Measurements from ENCODE around the gene BORA. TPM values are rescaled to one million over a fixed set of nuclear protein-coding genes. Genes with fewer than 3 reads are reported as not detected.

The BORA gene
- total and polyA plus RNA-seq, 2 experiments from 2014 or later = 12.0 to 23.9 TPM

DNA sequence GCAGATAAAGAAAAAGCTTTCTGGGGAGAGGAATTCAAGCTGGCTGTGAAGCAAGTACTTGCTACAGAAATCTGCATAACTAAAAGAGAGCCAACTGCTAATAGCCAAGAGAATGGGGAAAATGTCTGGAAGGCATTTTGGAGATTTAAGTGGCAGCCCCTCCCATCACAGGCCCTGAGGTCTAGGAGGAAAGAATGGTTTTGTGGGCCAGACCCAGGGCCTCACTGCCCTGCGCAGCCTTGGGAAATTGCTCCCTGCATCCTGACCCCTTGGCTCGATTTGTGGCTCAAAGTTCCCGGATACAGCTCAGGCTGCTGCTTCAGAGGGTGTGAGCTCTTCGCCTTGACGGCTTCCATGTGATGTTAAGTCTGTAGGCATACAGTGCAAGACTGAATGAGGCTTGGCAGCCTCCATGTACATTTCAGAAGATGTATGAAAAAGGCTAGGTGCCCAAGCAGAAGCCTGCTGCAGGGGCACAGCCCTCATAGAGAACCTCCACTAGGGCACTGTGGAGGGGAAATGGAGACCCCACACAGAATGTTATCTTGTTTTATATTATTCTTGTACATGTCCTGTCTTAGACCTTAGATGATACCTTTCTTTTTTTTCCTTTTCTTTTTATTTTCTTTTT is 34.7 kb upstream of the BORA start:
- no peak for TF ChIP-seq ZNF331 (CRISPR knock-in tag; IDR thresholded peaks at IDR 0.05; ENCODE audit: low read depth)
- TF ChIP-seq, protein P1, sequence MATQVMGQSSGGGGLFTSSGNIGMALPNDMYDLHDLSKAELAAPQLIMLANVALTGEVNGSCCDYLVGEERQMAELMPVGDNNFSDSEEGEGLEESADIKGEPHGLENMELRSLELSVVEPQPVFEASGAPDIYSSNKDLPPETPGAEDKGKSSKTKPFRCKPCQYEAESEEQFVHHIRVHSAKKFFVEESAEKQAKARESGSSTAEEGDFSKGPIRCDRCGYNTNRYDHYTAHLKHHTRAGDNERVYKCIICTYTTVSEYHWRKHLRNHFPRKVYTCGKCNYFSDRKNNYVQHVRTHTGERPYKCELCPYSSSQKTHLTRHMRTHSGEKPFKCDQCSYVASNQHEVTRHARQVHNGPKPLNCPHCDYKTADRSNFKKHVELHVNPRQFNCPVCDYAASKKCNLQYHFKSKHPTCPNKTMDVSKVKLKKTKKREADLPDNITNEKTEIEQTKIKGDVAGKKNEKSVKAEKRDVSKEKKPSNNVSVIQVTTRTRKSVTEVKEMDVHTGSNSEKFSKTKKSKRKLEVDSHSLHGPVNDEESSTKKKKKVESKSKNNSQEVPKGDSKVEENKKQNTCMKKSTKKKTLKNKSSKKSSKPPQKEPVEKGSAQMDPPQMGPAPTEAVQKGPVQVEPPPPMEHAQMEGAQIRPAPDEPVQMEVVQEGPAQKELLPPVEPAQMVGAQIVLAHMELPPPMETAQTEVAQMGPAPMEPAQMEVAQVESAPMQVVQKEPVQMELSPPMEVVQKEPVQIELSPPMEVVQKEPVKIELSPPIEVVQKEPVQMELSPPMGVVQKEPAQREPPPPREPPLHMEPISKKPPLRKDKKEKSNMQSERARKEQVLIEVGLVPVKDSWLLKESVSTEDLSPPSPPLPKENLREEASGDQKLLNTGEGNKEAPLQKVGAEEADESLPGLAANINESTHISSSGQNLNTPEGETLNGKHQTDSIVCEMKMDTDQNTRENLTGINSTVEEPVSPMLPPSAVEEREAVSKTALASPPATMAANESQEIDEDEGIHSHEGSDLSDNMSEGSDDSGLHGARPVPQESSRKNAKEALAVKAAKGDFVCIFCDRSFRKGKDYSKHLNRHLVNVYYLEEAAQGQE (IDR thresholded peaks at IDR 0.05; ENCODE audit: unreplicated experiment) = no peak
- no peak for TF ChIP-seq CREB1 (CRISPR knock-in tag; IDR thresholded peaks at IDR 0.05; ENCODE audit: low read depth)
- TF ChIP-seq STAT1 (IDR thresholded peaks at IDR 0.05; ENCODE audit: unreplicated experiment) = no peak
- no peak for TF ChIP-seq EZH2 (IDR thresholded peaks at IDR 0.05; ENCODE audit: low read depth, unreplicated experiment)
- TF ChIP-seq ZNF114 (CRISPR knock-in tag; IDR thresholded peaks at IDR 0.05) = no peak
- TF ChIP-seq POLR2AphosphoS5 (IDR thresholded peaks at IDR 0.05; ENCODE audit: low read depth) = no peak
- TF ChIP-seq, protein P2, sequence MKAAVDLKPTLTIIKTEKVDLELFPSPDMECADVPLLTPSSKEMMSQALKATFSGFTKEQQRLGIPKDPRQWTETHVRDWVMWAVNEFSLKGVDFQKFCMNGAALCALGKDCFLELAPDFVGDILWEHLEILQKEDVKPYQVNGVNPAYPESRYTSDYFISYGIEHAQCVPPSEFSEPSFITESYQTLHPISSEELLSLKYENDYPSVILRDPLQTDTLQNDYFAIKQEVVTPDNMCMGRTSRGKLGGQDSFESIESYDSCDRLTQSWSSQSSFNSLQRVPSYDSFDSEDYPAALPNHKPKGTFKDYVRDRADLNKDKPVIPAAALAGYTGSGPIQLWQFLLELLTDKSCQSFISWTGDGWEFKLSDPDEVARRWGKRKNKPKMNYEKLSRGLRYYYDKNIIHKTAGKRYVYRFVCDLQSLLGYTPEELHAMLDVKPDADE (IDR thresholded peaks at IDR 0.05) = no peak
- TF ChIP-seq, protein P3, sequence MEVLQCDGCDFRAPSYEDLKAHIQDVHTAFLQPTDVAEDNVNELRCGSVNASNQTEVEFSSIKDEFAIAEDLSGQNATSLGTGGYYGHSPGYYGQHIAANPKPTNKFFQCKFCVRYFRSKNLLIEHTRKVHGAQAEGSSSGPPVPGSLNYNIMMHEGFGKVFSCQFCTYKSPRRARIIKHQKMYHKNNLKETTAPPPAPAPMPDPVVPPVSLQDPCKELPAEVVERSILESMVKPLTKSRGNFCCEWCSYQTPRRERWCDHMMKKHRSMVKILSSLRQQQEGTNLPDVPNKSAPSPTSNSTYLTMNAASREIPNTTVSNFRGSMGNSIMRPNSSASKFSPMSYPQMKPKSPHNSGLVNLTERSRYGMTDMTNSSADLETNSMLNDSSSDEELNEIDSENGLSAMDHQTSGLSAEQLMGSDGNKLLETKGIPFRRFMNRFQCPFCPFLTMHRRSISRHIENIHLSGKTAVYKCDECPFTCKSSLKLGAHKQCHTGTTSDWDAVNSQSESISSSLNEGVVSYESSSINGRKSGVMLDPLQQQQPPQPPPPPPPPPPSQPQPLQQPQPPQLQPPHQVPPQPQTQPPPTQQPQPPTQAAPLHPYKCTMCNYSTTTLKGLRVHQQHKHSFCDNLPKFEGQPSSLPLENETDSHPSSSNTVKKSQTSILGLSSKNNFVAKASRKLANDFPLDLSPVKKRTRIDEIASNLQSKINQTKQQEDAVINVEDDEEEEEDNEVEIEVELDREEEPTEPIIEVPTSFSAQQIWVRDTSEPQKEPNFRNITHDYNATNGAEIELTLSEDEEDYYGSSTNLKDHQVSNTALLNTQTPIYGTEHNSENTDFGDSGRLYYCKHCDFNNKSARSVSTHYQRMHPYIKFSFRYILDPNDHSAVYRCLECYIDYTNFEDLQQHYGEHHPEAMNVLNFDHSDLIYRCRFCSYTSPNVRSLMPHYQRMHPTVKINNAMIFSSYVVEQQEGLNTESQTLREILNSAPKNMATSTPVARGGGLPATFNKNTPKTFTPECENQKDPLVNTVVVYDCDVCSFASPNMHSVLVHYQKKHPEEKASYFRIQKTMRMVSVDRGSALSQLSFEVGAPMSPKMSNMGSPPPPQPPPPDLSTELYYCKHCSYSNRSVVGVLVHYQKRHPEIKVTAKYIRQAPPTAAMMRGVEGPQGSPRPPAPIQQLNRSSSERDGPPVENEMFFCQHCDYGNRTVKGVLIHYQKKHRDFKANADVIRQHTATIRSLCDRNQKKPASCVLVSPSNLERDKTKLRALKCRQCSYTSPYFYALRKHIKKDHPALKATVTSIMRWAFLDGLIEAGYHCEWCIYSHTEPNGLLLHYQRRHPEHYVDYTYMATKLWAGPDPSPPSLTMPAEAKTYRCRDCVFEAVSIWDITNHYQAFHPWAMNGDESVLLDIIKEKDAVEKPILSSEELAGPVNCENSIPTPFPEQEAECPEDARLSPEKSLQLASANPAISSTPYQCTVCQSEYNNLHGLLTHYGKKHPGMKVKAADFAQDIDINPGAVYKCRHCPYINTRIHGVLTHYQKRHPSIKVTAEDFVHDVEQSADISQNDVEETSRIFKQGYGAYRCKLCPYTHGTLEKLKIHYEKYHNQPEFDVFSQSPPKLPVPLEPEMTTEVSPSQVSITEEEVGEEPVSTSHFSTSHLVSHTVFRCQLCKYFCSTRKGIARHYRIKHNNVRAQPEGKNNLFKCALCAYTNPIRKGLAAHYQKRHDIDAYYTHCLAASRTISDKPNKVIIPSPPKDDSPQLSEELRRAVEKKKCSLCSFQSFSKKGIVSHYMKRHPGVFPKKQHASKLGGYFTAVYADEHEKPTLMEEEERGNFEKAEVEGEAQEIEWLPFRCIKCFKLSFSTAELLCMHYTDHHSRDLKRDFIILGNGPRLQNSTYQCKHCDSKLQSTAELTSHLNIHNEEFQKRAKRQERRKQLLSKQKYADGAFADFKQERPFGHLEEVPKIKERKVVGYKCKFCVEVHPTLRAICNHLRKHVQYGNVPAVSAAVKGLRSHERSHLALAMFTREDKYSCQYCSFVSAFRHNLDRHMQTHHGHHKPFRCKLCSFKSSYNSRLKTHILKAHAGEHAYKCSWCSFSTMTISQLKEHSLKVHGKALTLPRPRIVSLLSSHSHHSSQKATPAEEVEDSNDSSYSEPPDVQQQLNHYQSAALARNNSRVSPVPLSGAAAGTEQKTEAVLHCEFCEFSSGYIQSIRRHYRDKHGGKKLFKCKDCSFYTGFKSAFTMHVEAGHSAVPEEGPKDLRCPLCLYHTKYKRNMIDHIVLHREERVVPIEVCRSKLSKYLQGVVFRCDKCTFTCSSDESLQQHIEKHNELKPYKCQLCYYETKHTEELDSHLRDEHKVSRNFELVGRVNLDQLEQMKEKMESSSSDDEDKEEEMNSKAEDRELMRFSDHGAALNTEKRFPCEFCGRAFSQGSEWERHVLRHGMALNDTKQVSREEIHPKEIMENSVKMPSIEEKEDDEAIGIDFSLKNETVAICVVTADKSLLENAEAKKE (CRISPR knock-in tag; IDR thresholded peaks at IDR 0.05) = no peak
- TF ChIP-seq NANOG (IDR thresholded peaks at IDR 0.05; ENCODE audit: borderline replicate concordance) = no peak
- no peak for TF ChIP-seq EZH2phosphoT487 (IDR thresholded peaks at IDR 0.05; ENCODE audit: unreplicated experiment)
- TF ChIP-seq JUNB (IDR thresholded peaks at IDR 0.05; ENCODE audit: unreplicated experiment) = no peak
- TF ChIP-seq, protein P4, sequence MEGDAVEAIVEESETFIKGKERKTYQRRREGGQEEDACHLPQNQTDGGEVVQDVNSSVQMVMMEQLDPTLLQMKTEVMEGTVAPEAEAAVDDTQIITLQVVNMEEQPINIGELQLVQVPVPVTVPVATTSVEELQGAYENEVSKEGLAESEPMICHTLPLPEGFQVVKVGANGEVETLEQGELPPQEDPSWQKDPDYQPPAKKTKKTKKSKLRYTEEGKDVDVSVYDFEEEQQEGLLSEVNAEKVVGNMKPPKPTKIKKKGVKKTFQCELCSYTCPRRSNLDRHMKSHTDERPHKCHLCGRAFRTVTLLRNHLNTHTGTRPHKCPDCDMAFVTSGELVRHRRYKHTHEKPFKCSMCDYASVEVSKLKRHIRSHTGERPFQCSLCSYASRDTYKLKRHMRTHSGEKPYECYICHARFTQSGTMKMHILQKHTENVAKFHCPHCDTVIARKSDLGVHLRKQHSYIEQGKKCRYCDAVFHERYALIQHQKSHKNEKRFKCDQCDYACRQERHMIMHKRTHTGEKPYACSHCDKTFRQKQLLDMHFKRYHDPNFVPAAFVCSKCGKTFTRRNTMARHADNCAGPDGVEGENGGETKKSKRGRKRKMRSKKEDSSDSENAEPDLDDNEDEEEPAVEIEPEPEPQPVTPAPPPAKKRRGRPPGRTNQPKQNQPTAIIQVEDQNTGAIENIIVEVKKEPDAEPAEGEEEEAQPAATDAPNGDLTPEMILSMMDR (conservative IDR thresholded peaks at IDR 0.05; ENCODE audit: low read depth in 2 of 2) = no peak
- no peak overlapping the region for H3K4me3 ChIP-seq
- no peaks in the 10 kb centered on the region for H3K27me3 ChIP-seq (ENCODE audit: insufficient read depth)
- H3F3A ChIP-seq (replicated peaks; ENCODE audit: low read depth) = no peaks in the 10 kb centered on the region
- H3K27ac ChIP-seq (ENCODE audit: low read depth) = no peak overlapping the region
- no peaks in the 10 kb centered on the region for H3K4me1 ChIP-seq (ENCODE audit: insufficient read depth)
- Mint-ChIP-seq H3K4me1 (no peaks in the 10 kb centered on the region), H3K36me3 (ENCODE audit: low read depth) (peaks cover 25% of the 10 kb centered on the region), H3K27ac (no peak overlapping the region), H3K4me3 (no peak overlapping the region), H3K9me3 (peaks cover 39% of the 10 kb centered on the region), H3K27me3 (ENCODE audit: insufficient read depth, low read depth, poor library complexity) (peaks cover 4% of the 10 kb centered on the region)
- 0 out of 2 replicates have a peak, but pooled peaks cover 4% of the 10 kb centered on the region for H3K9me2 ChIP-seq (ENCODE audit: insufficient read depth)
- no peaks in the 10 kb centered on the region for H3K79me2 ChIP-seq (replicated peaks; ENCODE audit: insufficient read depth)
- no peaks in the 10 kb centered on the region for H4K20me1 ChIP-seq (replicated peaks; ENCODE audit: insufficient read depth)
- H2AFZ ChIP-seq = no peak overlapping the region
- ATAC-seq (no peak), DNase-seq (ENCODE audit: low spot score) (peak; percentile 47)
- H3K4me2 ChIP-seq = no peak overlapping the region
- 0 out of 2 replicates have a peak, but pooled peaks cover 7% of the 10 kb centered on the region for H3K36me3 ChIP-seq (ENCODE audit: insufficient read depth)
